Left lung (tissue), 10 donors: ENCODE results near the gene BCL2L1. TPM values are rescaled to one million over a fixed set of nuclear protein-coding genes. Genes with fewer than 3 reads are reported as not detected.

ENCODE experiments used
- ATAC-seq: fragments of 200-7000 bp; cut with Tn5 transposase; one replicate; pipeline ENCODE4 v1.9.1; 2020; ENCODE audit warnings: moderate library complexity
- DNase-seq, 4 donors: peaks; one replicate each; pipeline ENCODE4 v3.0.0-alpha.2; 2013 to 2020
- H3K27ac ChIP-seq, 2 donors: fragments of 200-600 bp; sonication (generic) in 1 of 2; one replicate each; pipeline versions ENCODE4 v1.5.0 to v1.8.0; 2020 to 2021
- H3K27me3 ChIP-seq, 2 donors: fragments of 200-600 bp; sonication (generic) in 1 of 2; one replicate each; pipeline versions ENCODE4 v1.5.0 to v1.8.0; 2020 to 2021
- H3K36me3 ChIP-seq, 2 donors: fragments of 200-600 bp; sonication (generic) in 1 of 2; one replicate each; pipeline versions ENCODE4 v1.5.0 to v1.8.0; 2020 to 2021
- H3K4me1 ChIP-seq, 2 donors: fragments of 200-600 bp; one replicate each; pipeline ENCODE4 v1.8.0; 2021
- H3K4me3 ChIP-seq, 2 donors: fragments of 200-600 bp; sonication (generic) in 1 of 2; one replicate each; pipeline versions ENCODE4 v1.5.0 to v1.8.0; 2020 to 2021; ENCODE audit warnings: mild to moderate bottlenecking in 1 of 2
- H3K9me3 ChIP-seq, 2 donors: fragments of 200-600 bp; sonication (generic) in 1 of 2; one replicate each; pipeline versions ENCODE4 v1.5.0 to v1.8.0; 2020 to 2021
- intact Hi-C, 2 donors: fragments of 100-400 bp; cut with DNase I; formaldehyde crosslinking; loops; one replicate each; pipeline versions ENCODE4 v1.11.2 to v1.14.2; 2022
- polyA plus RNA-seq, 6 donors: library from polyadenylated mRNA; unstranded; fragments of 120-200 nt; gene quantifications; one replicate each; pipeline ENCODE4 v1.2.1, GENCODE V29; 2013; ENCODE audit not compliant: insufficient read length in 6 of 6
- total RNA-seq, 2 donors: library from RNA; stranded (reverse); fragmentation: NEBNext Ultra II Directional; extraction: Animal tissue kit (Norgen Biotek cat#: 25700); gene quantifications; one replicate each; pipeline ENCODE4 v1.2.1, GENCODE V29; 2021
- TF ChIP-seq, protein P1 (sequence below), 2 donors: fragments of 200-600 bp; sonication (generic) in 1 of 2; IDR thresholded peaks; one replicate each; pipeline versions ENCODE4 v1.5.0 to v1.8.0; 2021; ENCODE audit warnings: antibody characterized with exemption in 2 of 2
- donor health status: DM: no; HTN: yes; CAD: no.
- donor health status: DM: no; HTN: no; CAD: no.

Gene BCL2L1
- total and polyA plus RNA-seq, 8 donors = 43.3 to 181 (median 56.7) TPM

DNA sequence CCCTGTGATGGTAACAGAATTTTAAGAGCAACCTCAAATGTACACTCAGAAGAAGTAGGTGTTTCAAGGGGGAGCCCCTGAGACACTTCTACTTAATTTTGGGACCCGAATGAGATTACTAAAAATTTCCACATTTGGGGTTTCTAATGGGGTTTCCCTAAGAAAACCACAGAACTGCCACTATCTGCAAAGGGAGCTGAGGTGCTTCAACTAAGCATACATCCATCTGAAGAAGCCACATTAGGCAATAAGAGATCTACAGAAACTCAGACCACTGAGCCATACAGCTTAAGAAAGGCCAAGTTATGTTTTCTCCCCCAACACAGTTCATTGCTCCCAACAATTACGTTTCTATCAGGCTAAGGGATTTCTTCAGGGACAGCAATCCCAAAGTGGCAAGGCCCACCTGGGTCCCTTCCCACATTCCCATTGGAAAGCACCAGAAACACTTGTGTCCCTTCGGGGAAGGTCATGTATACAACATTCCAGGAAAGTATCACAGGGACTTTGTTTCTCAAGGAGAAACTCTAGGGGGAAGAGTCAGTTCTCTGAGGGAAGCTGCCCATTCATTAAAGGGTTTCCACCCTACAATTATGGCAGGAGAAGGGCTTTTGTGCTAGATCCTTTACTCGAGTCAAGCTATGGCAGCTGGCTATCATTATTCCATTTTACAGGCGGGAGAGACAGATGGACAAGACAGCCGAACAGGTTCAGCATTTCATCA is 5.0 kb downstream of the BCL2L1 start:
- Histone ChIP-seq H3K36me3 (peaks cover 0 to 62% of the 10 kb centered on the region in 2 donors), H3K4me3 (peak overlapping the region in 1 of 2 donors; percentile 65), H3K27ac (peak overlapping the region; percentile 61 to 99)

DNA sequence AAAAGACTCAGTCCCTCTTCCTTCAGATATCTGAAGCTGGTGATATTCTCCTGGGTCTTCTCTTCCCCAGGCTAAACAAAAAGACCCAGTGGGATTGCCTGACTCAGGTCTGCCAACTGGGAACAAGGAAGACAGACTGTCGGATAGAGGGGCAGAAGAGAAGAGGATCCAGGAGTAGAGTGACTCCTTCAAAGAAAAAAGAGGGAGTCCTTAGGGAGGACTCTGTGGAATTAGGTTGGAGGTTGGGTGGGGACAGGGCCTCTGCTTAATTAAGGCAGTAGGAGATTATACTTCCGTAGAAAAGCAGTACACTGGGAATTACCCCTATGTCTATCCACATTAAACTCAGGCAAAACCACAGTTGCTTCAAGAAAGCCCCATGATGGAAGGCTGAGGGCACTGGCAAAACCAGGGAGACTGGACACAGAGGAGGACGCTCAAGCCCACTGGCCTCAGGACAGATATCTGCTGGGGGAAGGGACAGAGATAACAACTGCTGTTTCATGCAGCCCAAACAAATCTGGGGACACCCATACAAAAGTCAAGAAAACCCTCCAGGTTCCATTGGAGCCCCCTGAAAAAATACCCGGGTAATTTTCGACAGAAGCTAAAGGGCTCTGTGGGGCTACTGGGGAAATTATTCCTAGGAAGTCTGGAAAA is 5.7 kb downstream of the BCL2L1 start:
- Histone ChIP-seq H3K27ac (peak overlapping the region; percentile 61 to 99), H3K4me3 (peak overlapping the region in 1 of 2 donors; percentile 65), H3K9me3 (no peaks in the 10 kb centered on the region), H3K4me1 (peaks cover 49 to 98% of the 10 kb centered on the region in 2 donors), H3K36me3 (peaks cover 0 to 62% of the 10 kb centered on the region in 2 donors), H3K27me3 (no peaks in the 10 kb centered on the region)
- TF ChIP-seq, protein P1, sequence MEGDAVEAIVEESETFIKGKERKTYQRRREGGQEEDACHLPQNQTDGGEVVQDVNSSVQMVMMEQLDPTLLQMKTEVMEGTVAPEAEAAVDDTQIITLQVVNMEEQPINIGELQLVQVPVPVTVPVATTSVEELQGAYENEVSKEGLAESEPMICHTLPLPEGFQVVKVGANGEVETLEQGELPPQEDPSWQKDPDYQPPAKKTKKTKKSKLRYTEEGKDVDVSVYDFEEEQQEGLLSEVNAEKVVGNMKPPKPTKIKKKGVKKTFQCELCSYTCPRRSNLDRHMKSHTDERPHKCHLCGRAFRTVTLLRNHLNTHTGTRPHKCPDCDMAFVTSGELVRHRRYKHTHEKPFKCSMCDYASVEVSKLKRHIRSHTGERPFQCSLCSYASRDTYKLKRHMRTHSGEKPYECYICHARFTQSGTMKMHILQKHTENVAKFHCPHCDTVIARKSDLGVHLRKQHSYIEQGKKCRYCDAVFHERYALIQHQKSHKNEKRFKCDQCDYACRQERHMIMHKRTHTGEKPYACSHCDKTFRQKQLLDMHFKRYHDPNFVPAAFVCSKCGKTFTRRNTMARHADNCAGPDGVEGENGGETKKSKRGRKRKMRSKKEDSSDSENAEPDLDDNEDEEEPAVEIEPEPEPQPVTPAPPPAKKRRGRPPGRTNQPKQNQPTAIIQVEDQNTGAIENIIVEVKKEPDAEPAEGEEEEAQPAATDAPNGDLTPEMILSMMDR (IDR thresholded peaks at IDR 0.05) = no peak
- intact Hi-C loops = no loop called here
- DNase-seq (no peak), ATAC-seq (no peak)

More for the DNA sequence above, 5.0 kb downstream of the BCL2L1 start:
- peaks cover 42 to 93% of the 10 kb centered on the region in 2 donors for H3K4me1 ChIP-seq
- TF ChIP-seq, protein P1 (IDR thresholded peaks at IDR 0.05) = no peak
- H3K27me3 ChIP-seq = no peaks in the 10 kb centered on the region
- H3K9me3 ChIP-seq = no peaks in the 10 kb centered on the region
- no peak for DNase-seq
- ATAC-seq = no peak
- intact Hi-C loops = no loop called here

DNA sequence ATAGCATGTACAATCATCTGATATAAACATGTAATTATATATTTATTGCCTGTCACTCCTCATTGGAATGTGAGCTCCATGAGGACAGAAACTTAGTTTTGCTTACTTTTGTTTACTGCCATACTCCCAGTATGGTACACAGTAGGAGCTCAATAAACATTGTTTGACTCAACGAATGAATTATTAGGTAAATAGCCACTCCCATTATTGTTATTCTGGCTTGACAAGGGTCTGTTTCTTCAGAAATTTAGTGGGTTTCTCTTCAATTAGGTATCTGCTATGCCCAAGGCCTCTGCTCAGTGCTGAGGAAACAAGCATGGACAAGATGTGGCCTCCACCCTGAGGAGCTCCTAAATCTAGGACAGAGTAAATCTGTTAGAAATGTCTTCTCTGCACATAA is 6.3 kb downstream of the BCL2L1 start:
- peaks cover 55 to 98% of the 10 kb centered on the region in 2 donors for H3K4me1 ChIP-seq
- peak overlapping the region in 1 of 2 donors; percentile 65 for H3K4me3 ChIP-seq
- H3K27ac ChIP-seq = peak overlapping the region; percentile 61 to 99
- H3K27me3 ChIP-seq = no peaks in the 10 kb centered on the region
- DNase-seq (no peak), ATAC-seq (no peak)
- peaks cover 0 to 65% of the 10 kb centered on the region in 2 donors for H3K36me3 ChIP-seq
- H3K9me3 ChIP-seq = no peaks in the 10 kb centered on the region
- intact Hi-C loops = no loop called here
- TF ChIP-seq, protein P1 (IDR thresholded peaks at IDR 0.05) = no peak

DNA sequence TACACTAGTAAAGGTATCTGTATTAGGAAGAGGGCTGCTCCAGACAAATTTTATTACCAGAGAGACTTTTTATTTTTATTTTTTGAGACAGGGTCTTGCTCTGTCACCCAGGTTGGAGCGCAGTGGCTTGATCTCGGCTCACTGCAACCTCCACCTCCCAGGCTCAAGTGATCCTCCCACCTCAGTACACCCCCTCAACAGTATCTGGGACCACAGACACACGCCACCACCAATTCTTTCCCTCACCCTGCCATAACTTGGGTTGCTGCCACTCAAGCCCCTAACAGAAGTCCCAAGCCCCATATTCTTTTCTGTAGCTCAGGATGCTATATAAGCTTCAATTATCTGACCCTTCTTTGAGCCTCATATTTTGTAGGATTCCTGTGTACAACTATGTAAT is 6.9 kb downstream of the BCL2L1 start:
- intact Hi-C loops = no loop called here
- TF ChIP-seq, protein P1 (IDR thresholded peaks at IDR 0.05) = no peak
- Histone ChIP-seq H3K4me3 (peak overlapping the region in 1 of 2 donors; percentile 65), H3K27me3 (no peaks in the 10 kb centered on the region), H3K4me1 (peaks cover 61 to 100% of the 10 kb centered on the region in 2 donors), H3K27ac (peak overlapping the region; percentile 61 to 99), H3K36me3 (peaks cover 0 to 71% of the 10 kb centered on the region in 2 donors), H3K9me3 (no peaks in the 10 kb centered on the region)
- ATAC-seq = no peak
- DNase-seq = no peak
